NOMO-1 treated with dmso at 0.1 percent for 144 hours (cell line): ENCODE data around the gene THAP7.

Experiments used
- DNase-seq: peaks from one replicate; lab custom pipeline; 2025; ENCODE audit not compliant: unreplicated experiment; lab: John Stamatoyannopoulos, UW

Gene THAP7

GRCh38 chr22:20965104-20965887 is 36.6 kb downstream of the THAP7 start:
- DNase-seq: no peak

DNA sequence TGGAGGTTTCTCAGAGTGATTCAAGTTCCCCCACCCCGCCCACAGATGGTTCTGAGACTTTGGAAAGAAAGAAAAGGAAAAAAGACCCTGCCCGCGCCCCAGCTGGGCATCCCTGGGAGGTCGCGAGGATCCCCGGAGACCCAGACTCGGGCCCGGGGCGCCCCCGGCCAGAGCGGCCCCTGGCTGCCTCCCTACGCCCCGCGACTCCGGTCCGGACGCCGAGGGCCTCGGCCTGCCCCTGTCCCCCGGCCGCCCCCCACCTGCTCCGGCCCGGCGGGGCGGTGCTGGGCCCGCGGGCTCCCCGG is 37.2 kb downstream of the THAP7 start:
- DNase-seq: no peak

GRCh38 chr22:20964090-20964798 is 37.7 kb downstream of the THAP7 start:
- no peak for DNase-seq

GRCh38 chr22:20963201-20964052 is 38.5 kb downstream of the THAP7 start:
- no peak for DNase-seq

GRCh38 chr22:20962491-20962945 is 39.4 kb downstream of the THAP7 start:
- no peak for DNase-seq

GRCh38 chr22:20960609-20961008 is 41.3 kb downstream of the THAP7 start:
- no peak for DNase-seq

- DNase-seq: no peak
Measured at GRCh38 chr22:20959578-20960461, 42.1 kb downstream of the THAP7 start.

- peak; percentile 29 for DNase-seq
Measured at GRCh38 chr22:20957683-20958431, 44.1 kb downstream of the THAP7 start.

DNA sequence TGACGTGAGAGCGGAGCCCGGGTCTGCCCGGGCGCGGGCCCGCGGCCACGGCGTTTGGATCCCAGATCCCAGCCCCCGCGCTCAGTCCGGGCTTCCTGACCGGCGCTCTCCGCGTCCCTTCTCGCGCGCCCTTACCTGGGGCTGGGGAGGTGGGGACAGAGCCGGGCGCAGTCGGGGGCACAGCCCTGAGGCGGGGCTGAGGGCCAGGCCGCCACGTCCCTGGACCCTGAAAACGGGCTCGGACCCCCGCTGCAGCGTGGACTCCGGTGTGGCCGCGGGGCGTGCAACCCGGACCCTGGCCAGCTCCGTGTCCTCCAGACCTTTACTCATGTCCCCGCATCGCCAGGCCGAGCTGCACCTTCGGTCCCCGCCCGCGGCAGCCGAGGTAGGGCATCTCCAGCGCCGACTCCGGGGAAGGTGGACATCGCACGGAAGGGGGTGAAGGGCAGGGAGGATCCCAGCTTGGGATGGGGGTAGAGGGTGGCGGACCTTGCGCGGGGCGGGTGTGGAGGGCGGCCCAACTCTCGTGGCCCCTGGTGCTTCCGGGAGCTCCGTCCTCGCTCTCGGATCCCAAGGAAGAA is 44.7 kb downstream of the THAP7 start:
- DNase-seq: no peak

GRCh38 chr22:20956258-20957101 is 45.4 kb downstream of the THAP7 start:
- DNase-seq: peak; percentile 36

DNA sequence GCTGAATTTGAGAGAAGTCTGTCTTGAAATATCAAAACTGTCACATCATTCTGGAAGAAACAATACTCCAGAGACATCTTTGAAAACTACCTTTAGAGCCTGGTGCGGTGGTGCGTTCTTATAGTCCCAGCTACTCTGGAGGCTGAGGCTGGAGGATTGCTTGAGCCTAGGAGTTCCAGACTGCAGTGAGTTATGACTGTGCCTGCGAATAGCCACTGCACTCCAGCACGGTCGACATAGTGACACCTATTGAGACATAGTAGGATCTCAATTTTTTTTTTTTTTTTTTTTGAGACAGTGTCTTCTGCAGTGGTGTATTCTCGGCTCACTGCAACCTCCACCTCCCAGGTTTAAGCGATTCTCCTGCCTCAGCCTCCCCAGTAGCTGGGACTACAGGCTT is 46.4 kb downstream of the THAP7 start:
- no peak for DNase-seq

DNA sequence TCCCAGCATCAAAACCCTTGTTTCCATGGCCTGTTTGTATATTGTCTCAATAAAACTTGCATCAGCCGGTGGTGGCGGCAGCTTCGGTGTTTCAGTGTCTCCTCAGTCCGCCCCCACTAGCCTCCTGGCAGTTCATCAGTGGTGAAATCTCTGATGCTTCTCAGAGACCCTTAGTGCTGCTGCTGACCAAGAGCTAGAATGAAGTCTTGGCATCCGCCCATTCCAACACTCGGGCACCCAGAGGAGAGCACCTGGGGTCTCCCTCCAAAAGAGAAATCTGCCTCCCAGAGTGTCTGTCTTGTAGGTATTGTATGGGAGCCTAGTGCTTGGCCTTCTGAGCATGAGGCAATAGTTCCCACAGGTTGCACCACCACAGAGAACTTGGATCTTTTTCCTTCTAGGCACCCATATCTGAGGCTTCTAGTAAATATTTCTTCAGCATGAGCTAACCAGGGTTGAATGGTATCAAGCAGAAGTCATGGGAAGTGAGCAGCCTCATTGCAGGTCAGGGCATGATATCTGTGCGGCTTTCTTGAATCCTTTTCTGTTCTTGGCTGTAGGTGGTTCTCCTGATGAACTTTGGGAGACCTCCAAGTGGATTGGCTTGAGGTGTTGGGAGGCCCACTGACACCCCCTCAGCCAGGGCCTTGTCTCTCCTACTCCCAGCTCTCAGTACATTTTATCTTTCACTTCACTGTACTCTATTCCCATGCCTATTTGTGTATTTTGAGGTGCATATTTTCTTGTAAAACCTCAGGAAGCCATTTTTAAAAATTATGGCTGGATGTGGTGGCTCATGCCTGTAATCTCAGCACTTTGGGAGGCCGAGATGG is 48.0 kb downstream of the THAP7 start:
- no peak for DNase-seq

DNA sequence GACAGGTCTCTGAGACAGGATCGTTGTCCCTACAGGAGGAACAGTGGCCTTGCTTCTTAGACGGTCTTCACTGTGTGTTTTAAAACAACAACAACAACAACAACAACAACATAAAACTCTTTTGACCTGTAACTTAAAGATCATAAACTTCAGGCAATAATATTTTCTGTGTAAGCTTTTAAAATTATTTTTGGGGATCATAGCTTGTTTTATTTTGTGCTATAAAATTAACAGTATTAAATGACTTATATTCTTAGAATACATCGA is 48.6 kb downstream of the THAP7 start:
- DNase-seq: no peak

DNA sequence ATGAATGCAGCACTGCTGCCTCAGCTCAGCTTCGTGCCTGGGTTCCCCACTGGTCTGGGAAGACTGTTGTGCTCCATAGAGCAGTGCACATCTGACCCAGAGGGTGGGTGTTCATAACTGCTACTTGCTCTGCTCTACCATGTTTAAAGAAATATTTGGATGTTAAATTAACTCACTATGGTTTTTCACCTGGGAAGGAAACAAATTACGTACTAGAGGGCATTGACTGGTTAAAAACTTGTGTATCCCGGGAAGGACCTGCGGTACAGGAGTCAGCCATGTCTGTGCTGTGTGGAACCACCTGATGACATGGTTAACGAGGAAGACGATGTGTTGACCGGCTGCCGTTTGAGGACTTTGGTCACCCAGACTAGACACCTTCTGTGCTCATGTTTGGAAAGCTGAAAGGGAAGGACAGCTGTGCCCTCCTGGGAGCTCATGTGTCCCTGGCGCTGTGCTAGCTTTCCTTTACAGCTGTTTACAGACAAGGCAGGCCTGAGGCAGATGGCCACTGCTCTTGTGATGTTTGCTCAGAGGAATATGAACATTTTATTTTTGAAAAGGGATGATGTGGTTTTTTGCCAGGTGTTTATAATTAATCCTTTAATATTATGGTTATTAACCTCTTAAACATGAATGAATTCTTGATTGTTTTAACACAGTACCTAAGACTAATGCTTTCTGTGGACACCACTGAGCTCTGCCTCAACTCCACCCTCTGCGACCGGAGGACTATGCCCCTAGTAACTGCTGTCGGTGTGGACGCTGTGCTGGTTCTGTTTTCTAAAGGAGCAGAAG is 49.2 kb downstream of the THAP7 start:
- no peak for DNase-seq

DNA sequence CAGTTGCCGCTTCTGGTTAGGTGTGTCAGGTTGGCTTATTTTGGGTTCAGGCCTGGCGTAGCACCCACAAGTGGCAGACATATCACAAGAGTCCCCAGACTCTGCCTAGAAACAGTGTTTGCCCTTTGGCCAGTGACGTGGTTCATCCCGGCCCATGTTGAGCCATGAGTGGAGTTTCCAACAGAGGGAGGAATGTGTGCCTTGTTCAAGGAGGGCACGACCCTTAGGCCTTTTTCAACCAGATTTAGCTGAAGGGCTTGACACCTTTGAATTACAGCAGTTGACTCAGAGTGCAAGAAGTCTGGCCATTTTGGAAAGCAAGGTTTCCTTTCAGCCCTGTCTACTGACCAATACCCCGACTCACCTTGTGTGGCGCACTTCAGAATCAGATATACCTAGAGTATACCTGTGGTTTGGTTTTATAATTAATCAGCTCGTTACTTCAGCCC is 50.0 kb downstream of the THAP7 start:
- no peak for DNase-seq

DNA sequence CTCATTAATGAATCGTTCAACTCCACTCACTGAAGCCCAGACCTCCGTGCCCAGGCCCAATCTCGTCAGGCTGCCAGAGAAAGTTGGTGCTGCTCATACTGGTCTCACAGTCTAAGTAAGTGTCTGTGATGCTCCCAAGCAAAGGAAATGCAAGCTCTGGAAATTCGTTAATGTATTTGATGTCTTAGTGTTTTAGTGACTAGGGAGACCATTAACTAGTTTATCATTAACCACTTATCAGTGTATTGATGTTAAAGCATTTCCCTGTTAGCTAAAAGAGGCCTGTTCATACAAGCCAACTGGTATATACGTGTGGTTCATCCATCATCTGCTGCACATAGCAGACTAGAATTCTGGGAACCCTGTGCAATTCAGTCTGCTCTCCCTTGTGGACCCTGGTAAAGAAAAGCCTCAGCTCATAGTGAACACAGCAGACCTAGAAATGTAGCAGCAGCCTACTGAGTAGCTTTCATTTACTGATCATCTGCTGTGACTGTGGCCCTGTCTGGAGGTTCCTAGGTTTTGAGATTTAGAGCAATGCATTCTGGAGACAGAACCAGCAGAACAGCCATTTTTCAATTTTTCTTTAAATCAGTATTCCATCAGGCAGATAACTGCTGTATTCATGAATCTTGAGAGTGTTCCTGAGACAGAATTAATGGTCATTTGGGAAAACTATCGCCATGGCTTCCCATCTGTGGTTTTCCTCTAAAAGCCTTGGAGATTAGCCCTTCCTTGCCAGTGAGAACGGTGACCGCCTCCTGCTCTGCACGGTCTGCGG is 50.6 kb downstream of the THAP7 start:
- no peak for DNase-seq
